ENCODE measurements around the gene BPNT1. TPM values are rescaled to one million over a fixed set of nuclear protein-coding genes. Genes with fewer than 3 reads are reported as not detected.

The BPNT1 gene
- total RNA-seq, 6 experiments from 2014 or later = 22.0 to 28.1 (median 25.0) TPM

DNA sequence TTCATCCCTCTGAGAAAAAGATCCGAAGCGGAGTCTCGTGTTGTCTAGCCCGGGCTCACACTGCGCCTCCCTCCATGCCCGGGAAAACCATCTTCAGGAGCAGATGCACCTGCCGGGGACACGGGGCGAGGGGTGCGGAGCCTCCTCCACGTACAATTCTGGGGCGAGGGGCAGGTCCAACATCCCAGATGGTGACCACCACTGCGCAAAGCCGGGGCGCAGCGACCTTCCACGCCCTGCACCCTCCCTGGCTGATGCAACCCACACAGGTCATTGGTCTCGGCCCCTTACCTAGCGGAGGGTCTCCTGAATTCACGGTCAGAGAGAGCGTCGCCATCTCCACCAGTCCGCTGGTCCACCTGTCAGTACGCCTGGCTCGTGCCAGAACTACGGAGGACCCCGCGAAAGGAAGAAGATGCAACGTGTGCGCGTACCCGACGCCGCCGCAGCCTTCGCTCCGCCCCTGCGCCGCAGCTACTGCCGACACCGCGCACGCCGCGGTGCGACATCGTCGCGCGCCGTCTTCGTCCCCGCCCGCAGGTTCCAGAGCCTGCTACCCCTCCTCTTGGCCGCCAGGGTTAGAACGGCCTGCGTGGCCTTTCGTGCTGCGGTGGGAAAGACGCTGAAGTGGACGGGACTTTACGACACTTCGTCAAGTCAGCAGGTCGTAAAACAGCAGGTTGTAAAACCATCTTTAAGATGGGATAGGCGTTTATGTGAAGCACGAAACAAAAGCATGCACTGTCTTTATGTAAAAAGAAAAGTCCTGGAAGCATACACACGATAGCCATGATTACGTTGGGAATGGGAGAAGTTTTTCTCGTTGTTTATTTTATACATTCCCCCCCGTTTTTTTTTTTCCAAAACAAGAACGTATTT, 43.3 kb downstream of the BPNT1 start, which contains the start of gene EPRS1:
Gene EPRS1 (minus strand): TSS at position 454 of the 879 bp plus-strand sequence. CDS start 117 bp downstream, at position 337.
- peak; percentile 98 for DNase-seq
- Mint-ChIP-seq H3K36me3 (ENCODE audit: low read depth) (no peaks in the 10 kb centered on the region; the same call in 1 of the 2 replicates), H3K4me1 (ENCODE audit: low read depth) (peaks cover 34% of the 10 kb centered on the region), H3K4me3 (peak within 1 kb of the TSS; percentile 98), H3K9me3 (no peaks in the 10 kb centered on the region), H3K27ac (peak within 1 kb of the TSS; percentile 84), H3K27me3 (ENCODE audit: insufficient read depth) (no peaks in the 10 kb centered on the region; the same call in 1 of the 2 replicates)
- TF ChIP-seq, protein P1, sequence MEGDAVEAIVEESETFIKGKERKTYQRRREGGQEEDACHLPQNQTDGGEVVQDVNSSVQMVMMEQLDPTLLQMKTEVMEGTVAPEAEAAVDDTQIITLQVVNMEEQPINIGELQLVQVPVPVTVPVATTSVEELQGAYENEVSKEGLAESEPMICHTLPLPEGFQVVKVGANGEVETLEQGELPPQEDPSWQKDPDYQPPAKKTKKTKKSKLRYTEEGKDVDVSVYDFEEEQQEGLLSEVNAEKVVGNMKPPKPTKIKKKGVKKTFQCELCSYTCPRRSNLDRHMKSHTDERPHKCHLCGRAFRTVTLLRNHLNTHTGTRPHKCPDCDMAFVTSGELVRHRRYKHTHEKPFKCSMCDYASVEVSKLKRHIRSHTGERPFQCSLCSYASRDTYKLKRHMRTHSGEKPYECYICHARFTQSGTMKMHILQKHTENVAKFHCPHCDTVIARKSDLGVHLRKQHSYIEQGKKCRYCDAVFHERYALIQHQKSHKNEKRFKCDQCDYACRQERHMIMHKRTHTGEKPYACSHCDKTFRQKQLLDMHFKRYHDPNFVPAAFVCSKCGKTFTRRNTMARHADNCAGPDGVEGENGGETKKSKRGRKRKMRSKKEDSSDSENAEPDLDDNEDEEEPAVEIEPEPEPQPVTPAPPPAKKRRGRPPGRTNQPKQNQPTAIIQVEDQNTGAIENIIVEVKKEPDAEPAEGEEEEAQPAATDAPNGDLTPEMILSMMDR (IDR thresholded peaks at IDR 0.05) = peak; percentile 80

DNA sequence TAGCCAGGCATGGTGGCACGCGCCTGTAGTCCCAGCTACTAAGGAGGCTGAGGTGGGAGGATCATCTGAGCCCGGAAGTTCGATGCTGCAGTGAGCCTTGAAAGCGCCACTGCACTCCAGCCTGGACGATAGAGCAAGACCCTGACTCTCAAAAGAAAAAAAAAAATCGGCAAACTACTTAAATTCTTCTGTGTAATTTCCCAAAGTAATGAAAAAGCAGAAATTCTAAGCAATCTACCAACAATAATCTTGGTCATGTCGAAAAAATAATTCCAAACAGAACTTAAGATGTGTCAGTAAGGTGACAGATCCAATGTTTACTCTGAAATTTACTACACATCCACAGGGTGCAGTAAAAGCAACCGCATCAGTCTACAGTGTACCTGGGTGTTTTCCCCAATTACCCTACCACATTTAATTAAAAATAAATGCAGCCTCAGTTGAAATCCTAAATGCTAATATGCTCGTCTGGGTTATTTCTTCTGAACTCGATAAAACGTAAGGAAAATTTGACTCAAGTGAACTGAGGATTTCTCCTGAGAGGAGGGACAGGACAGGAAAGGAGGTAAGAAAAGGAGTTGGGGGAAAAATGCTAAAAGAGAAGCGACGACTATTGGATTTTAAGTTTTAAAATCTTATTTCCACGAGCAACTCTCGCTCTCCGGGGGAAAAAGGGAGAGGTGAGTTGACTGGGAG, 44.1 kb downstream of the BPNT1 start:
- TF ChIP-seq, protein P1 (IDR thresholded peaks at IDR 0.05) = no peak
- Mint-ChIP-seq H3K9me3 (no peaks in the 10 kb centered on the region), H3K27me3 (ENCODE audit: insufficient read depth) (no peaks in the 10 kb centered on the region; the same call in 1 of the 2 replicates), H3K4me3 (peak overlapping the region; percentile 98), H3K36me3 (ENCODE audit: low read depth) (no peaks in the 10 kb centered on the region; the same call in 1 of the 2 replicates), H3K27ac (peak overlapping the region; percentile 84), H3K4me1 (ENCODE audit: low read depth) (peaks cover 34% of the 10 kb centered on the region)
- DNase-seq = no peak

DNA sequence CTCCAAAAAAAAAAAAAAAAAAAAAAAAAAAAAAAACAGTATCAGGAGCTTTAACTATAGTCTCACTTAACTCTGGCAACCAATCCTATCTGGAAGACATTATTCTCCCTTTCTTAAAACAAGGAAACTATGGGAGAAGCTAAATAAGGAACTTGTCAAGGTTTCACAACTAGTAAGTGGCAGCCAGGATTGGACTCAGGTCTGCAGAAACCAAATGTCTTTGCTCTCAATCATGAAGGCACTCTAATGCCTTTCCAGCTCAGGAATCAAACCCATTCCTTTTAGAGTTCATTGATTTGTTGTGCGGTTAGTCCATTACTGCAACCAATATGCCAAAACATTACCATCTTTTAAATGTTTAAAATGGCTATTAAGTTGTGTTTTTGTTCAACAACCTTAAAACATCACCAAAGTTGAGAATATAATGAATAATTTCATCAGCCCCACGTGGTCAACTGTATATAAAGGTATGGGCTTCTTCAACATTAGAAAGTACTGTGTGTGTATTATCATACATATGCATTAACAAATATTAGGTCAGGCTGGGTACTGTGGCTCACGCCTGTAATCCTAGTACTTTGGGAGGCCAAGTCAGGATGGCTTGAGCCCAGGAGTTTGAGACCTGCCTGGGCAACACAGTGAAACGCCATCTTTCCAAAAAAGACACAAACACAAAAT, 44.8 kb downstream of the BPNT1 start:
- no peak for DNase-seq
- Mint-ChIP-seq H3K27me3 (ENCODE audit: insufficient read depth) (no peaks in the 10 kb centered on the region; the same call in 1 of the 2 replicates), H3K4me3 (peak overlapping the region; percentile 98), H3K27ac (peak overlapping the region; percentile 21; the same call in 1 of the 2 replicates), H3K4me1 (ENCODE audit: low read depth) (peaks cover 34% of the 10 kb centered on the region), H3K9me3 (no peaks in the 10 kb centered on the region), H3K36me3 (ENCODE audit: low read depth) (no peaks in the 10 kb centered on the region; the same call in 1 of the 2 replicates)
- TF ChIP-seq, protein P1 (IDR thresholded peaks at IDR 0.05) = no peak

DNA sequence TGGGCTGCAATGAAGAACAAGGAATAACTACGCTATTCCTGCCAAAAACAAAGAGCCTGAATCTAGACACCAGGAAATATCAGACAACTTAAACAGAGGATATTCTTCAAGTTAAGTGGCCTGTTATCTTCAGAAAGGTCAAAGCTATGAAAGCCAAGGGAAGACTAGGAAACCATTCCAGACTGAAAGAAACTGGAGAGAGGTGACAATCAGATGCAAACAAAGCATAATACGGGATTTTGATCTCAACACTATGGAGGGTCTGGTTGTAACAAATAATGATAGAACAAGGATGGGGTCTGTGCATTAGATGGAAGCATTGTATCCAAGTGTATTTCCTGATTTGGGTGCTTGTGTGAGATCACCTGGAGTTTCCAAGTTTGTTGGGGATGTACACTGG, 45.9 kb downstream of the BPNT1 start:
- no peak for DNase-seq
- Mint-ChIP-seq H3K27ac (peak overlapping the region; percentile 3; the same call in 1 of the 2 replicates), H3K9me3 (no peaks in the 10 kb centered on the region), H3K4me3 (peak overlapping the region; percentile 17), H3K4me1 (ENCODE audit: low read depth) (peaks cover 34% of the 10 kb centered on the region), H3K36me3 (ENCODE audit: low read depth) (no peaks in the 10 kb centered on the region; the same call in 1 of the 2 replicates), H3K27me3 (ENCODE audit: insufficient read depth) (no peaks in the 10 kb centered on the region; the same call in 1 of the 2 replicates)
- TF ChIP-seq, protein P1 (IDR thresholded peaks at IDR 0.05) = no peak

DNA sequence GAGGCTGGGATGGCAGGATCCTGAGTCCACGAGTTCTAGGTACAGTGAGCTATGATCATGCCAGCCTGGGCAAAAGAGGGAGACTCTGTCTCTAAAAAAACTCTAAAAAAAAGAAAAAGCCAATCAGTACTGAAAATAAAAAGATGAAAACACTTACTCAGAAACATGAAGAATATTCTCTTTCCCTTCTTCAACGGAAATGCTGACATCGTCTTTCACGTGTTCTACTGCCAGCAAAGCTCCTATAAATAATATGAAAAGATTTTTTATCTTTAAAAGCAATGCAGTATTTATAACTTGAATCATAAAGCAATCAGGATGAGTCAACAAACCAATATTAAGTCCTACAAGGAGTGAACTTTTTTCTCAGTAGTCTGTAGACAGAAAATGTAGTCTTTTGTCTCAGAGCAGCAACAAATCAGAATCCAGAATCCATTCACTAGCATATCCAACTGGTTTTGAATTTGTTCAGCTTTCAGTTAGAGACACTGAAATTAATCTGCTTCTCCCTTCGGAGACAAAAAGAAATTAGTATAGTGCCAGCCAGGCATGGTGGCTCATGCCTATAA, 49.5 kb downstream of the BPNT1 start:
- Mint-ChIP-seq H3K27me3 (ENCODE audit: insufficient read depth) (no peaks in the 10 kb centered on the region; the same call in 1 of the 2 replicates), H3K4me1 (ENCODE audit: low read depth) (peaks cover 25% of the 10 kb centered on the region), H3K36me3 (ENCODE audit: low read depth) (peaks cover 6% of the 10 kb centered on the region), H3K9me3 (no peaks in the 10 kb centered on the region), H3K27ac (no peak overlapping the region), H3K4me3 (no peak overlapping the region)
- TF ChIP-seq, protein P1 (IDR thresholded peaks at IDR 0.05) = no peak
- DNase-seq = no peak

All from HFFc6 (cell line).